HL-60 (cell line): ENCODE measurements around the gene EMILIN1.

ENCODE experiments used
- CTCF ChIP-seq: IDR thresholded peaks from one replicate; pipeline ENCODE4 v1.5.1; 2011; ENCODE audit warnings: low read length, control low read depth, inconsistent platforms; ENCODE audit not compliant: insufficient read depth
- GABPA ChIP-seq: IDR thresholded peaks from 2 replicates; pipeline ENCODE4 v1.6.1; 2012; ENCODE audit warnings: low read depth
- POLR2AphosphoS5 ChIP-seq: IDR thresholded peaks from 2 replicates; pipeline ENCODE4 v1.6.1; 2012; ENCODE audit warnings: low read depth
- REST ChIP-seq: IDR thresholded peaks from 2 replicates; pipeline ENCODE4 v1.6.1; 2012; ENCODE audit warnings: low read depth; ENCODE audit not compliant: insufficient replicate concordance

GRCh38 chr2:27094353-27094984 is 16.1 kb downstream of the EMILIN1 start:
- no peak for TF ChIP-seq CTCF
- TF ChIP-seq REST: no peak
- TF ChIP-seq POLR2AphosphoS5: no peak
- TF ChIP-seq GABPA: no peak
